Upper lobe of left lung (tissue), 4 donors: ENCODE data around the gene KCNMA1.

ENCODE experiments used
- EP300 ChIP-seq, 4 donors: sonication (generic); formaldehyde crosslinking; IDR thresholded peaks; one replicate each; pipeline ENCODE4 v1.5.1; 2017; ENCODE audit warnings: antibody characterized with exemption in 4 of 4, control low read depth in 2 of 4
- POLR2A ChIP-seq, 4 donors: fragments of 450-650 bp; IDR thresholded peaks; one replicate each; pipeline ENCODE4 v1.5.1; 2016 to 2017; ENCODE audit warnings: antibody characterized with exemption in 4 of 4, mild to moderate bottlenecking in 2 of 4
- POLR2AphosphoS5 ChIP-seq, 2 donors: sonication (generic); formaldehyde crosslinking; IDR thresholded peaks; one replicate each; pipeline ENCODE4 v1.5.1; 2017; ENCODE audit warnings: antibody characterized with exemption in 2 of 2

GRCh38 chr10:77037735-77038403 lies 599.7 kb downstream of the KCNMA1 start:
- TF ChIP-seq POLR2AphosphoS5 (IDR thresholded peaks at IDR 0.05) (no peak), EP300 (IDR thresholded peaks at IDR 0.05) (no peak), POLR2A (IDR thresholded peaks at IDR 0.05) (no peak)
